GM19328 (cell line): ENCODE results near the gene SRPK3.
"Not testable (repeated sequence)": the region's sequence is repeated elsewhere in the genome, so short reads cannot be mapped to it uniquely, and the experiment has no call there.

Experiments
- ATAC-seq: cut with Tn5 transposase; IDR thresholded peaks from one replicate; pipeline ENCODE4 v1.9.1; 2021; ENCODE audit warnings: mild to moderate bottlenecking, moderate library complexity; ENCODE audit not compliant: unreplicated experiment

The SRPK3 gene, protein sequence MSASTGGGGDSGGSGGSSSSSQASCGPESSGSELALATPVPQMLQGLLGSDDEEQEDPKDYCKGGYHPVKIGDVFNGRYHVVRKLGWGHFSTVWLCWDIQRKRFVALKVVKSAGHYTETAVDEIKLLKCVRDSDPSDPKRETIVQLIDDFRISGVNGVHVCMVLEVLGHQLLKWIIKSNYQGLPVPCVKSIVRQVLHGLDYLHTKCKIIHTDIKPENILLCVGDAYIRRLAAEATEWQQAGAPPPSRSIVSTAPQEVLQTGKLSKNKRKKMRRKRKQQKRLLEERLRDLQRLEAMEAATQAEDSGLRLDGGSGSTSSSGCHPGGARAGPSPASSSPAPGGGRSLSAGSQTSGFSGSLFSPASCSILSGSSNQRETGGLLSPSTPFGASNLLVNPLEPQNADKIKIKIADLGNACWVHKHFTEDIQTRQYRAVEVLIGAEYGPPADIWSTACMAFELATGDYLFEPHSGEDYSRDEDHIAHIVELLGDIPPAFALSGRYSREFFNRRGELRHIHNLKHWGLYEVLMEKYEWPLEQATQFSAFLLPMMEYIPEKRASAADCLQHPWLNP

GRCh38 chrX:153780678-153781427, at the start of gene SRPK3:
TSS of gene SRPK3 (plus strand) at chrX:153781041. CDS start at chrX:153781087, 46 bp downstream.
- ATAC-seq = no peak

DNA sequence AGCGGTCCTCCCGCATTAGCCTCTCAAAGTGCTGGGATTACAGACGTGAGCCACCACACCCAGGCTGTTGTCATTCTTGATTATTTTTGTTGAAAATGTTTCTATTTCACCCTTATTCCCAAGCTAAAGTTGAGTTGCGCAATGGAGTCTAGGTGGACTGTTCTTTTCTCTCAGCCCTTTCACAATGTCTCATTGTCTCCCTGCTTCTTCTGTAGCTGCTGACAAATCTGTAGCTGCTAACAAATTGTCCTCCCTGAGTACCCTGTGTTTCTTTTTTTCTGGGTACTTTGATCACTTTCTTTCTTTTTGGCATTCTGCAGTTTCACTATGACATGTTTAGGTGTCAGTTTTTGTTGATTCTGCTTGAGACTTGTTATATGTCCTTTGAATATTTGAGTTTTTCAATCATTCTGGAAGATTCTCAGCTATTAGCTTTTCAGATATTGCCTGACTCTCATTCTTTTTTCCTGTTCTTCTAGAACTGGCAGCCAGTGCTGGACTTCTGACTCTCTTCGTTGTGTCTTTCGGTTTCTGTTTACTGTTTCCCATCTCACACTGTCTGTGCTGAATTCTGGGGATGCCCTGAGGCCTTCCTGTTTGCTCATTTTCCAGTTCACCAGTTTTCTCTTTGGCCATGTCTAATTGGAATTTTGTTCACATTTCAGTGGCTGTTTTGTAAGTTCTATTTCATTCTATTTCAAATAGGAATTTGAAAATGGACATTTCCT, 49.6 kb upstream of the SRPK3 start:
- no peak for ATAC-seq

DNA sequence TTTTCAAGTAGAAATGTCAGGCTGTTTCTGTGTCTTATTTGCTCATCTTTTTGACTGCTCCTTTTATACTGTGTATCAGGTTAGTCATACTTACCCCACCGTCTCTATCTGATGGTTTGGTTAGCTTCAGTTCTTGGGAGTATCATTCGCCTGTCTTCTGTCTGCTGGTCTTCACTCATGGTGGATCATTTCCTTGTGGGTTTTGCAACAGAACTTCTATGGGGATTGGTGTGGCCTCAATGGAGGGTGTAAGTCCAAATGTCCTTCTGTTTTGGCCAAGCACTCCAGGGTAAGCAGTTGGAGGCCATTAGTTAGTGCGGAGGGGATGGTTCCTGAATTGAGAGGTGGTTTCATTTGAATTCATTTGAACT, 49.0 kb upstream of the SRPK3 start:
- ATAC-seq = no peak

GRCh38 chrX:153732401-153732800, 48.4 kb upstream of the SRPK3 start:
- ATAC-seq = no peak

DNA sequence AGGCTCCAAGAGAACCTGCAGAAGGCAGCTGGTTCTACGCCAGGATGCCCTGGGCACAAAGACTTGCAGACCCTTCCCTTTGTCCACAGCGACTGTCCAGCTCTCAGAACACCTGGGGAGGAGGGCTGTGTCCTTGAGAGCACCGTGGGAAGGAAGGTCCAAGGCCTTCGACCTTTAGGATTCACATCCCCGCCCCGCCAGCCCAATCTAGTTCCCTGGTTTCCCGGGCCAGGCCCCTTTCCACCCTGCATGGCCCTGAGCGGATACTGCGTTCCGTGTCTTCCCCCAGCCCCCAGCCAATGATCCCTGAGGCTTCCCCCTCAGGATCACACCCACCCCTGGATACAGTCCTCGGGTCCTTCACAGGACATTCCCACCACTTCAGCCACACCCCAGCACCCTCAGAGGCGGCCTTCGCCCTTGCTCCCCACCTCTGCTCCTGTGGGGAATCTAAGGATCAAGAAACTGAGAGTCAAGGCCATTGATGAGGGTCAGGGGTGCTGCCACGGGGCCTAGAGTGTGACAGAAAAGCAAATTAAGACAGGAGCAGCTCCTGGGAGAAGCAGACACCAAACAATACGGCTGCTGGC, 47.1 kb upstream of the SRPK3 start:
- no peak for ATAC-seq

- ATAC-seq = no peak
Observed at GRCh38 chrX:153734871-153735270, 46.0 kb upstream of the SRPK3 start.

DNA sequence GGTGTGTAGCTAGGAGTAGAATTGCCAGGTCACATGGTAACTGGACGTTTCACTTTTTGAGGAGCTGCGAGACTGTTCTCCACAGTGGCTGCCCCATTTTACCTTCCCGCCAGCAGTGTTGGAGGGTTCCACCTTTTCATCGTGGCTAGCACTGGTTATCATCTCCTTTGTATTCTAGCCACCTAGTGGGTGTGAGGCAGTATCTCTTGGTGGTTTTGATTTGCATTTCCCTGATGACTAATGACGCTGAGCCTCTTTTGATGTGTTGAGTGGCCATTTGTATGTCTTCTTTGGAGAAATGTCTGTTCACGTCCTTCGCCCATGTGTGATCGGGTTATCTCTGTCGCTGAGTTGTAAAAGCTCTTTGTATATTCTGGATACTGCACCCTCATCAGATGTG, 45.6 kb upstream of the SRPK3 start:
- no peak for ATAC-seq

DNA sequence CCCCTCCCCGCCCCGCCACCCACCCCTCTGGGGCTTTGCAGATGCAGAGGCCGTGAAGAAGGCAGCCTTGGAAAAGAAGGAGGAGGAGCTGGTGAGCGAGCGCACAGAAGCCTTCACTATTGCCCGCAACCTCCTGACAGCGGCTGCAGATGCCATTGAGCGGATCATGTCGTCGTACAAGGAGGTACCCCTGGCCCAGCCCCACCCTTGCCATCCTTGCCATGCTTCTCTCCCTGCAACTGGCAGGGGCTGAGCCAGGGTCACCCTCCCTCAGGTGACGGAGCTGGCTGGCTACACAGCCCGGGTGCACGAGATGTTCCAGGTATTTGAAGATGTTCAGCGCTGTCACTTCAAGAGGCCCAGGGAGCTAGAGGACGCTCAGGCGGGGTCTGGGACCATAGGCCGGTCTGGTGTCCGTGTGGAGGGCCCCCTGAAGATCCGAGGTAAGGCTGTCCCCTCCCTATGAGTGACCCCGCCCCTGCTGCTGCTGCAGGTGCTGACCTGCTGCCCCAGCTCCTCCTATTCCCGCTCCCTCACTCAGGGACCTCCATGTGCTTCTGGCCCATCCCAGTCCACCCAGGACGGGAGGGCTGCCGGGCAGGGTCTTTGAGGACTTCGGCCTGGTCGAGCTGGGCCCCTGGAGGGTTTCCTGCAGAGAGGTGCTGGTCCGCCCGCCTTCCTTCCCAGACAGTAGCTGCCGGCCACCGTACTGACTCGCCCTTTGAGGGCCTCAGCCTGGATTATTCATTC, 44.6 kb upstream of the SRPK3 start:
- ATAC-seq = no peak

- no peak for ATAC-seq
Observed at GRCh38 chrX:153736871-153737441, 43.9 kb upstream of the SRPK3 start.

DNA sequence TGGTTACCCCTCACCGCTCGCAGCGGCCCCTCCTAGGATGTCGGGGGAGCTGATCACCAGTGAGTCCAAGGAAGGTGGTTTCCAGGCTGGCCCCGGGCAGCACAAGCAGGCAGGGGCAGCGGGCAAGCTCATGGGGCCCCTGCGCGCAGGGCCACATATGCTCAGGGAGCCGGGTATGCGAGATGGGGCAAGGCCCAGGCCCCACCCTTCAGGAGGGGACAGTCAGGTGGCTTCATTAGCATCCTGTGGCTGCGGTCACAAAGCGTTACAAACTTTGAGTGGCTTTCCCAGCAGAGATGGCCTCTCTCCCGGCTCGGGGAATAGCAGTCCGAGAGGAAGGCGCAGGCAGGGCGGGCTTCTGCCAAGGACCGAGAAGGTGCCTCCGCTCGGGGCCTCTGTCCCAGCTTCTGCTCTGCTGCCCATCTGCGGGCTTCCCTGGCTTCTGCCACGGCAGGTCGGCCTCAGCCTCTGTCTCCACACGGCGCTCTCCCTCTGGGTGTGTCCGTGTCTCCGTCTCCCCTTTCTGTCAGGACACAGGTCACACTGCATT, 42.7 kb upstream of the SRPK3 start:
- ATAC-seq = no peak

GRCh38 chrX:153739754-153740486, 40.9 kb upstream of the SRPK3 start:
- no peak for ATAC-seq

DNA sequence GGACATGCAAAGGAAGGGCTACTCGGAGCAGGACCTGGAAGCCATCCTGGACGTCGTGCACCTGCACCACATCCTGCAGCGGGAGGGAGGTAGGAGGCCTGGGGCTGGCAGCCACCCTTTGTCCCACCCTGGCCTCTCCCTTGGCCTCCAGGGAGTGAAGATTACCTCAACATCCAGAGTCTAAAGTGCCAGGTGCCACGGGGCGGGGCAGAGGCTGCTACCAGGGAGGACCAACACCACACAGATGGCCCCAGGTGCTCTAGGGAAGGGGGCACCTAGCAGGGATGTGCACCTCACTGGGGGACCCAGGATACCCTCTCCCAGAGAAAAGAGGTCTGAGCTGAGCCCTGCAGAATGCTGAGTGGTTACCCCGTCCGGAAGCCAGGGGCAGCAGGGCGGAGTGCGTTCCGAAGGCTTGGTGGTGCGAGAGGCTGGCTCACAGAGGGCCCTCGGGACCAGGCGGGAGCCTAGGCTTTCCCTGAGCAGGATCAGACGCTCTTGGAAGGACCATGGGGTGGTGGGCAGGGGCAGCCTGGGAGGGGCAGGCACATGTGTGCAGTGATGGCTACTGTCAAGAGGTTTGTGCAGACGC, 40.1 kb upstream of the SRPK3 start:
- ATAC-seq = no peak

DNA sequence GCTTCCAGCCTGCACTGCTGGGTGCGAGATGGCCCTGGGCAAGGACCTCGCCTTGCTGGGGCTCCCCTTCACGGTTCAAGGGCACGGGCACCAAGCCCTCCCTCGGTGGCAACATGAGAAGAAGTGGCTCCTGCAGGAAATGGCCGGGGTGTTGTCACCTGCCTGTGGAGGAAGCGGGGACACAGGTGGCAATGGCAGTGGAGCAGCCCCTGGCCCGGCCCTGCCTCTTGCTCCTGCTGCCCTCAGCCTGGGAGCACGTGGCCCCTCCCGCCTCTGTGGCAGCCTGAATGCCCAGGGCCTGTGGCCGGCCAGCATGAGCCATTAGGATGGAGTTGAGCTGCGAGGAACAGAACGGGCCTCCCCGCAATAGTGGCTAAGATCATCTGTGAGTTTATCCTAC, 39.4 kb upstream of the SRPK3 start:
- no peak for ATAC-seq

DNA sequence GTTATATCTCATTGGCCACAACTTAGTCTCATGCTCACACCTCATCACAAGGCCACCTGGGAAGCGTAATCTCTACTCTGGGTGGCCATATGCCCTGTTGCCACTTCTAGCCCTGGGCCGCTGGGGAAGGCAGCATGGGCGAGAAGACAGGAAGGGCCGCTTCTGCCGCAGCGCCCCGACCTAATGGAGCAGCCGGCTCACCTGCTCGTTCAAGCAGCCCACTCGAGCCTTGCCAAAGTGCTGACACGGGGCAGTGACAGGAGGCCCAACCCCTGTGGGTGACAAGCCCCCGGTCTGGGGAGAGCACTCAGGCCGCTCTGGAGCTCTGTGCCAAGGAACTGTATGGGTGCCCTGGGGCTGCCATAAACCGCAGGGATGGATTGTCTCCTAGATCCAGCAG, 38.7 kb upstream of the SRPK3 start:
- ATAC-seq = not testable (repeated sequence)

- not testable (repeated sequence) for ATAC-seq
Observed at GRCh38 chrX:153742796-153743467, 37.9 kb upstream of the SRPK3 start.

DNA sequence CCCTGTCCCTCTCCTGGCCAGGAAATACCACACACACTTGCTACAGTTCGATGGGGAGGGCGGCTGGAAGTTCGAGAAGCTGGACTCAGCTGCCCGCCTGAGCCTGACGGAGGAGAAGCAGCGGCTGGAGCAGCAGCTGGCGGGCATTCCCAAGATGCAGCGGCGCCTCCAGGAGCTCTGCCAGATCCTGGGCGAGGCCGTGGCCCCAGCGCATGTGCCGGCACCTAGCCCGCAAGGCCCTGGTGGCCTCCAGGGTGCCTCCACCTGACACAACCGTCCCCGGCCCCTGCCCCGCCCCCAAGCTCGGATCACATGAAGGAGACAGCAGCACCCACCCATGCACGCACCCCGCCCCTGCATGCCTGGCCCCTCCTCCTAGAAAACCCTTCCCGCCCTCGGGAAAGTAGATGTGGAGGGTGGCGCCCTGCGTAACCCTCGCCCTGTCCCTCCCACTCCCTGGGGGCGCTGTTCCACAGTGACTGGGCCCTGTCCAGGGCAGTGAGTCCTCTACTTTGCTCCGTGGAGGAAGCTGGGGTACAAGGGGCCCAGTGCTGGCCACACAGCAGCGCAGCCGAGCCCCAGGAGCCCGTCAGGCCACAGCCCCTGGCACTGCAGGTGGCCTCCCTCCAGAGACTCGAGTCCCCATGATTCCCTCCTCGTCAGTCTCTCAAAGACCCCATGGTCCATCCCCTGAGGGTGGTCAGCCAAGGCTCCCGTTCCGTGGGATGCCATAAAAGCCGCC, 37.2 kb upstream of the SRPK3 start:
- ATAC-seq = not testable (repeated sequence)
